Right renal pelvis (tissue), 4 donors: ENCODE results near the gene MCEE. TPM values are rescaled to one million over a fixed set of nuclear protein-coding genes. Genes with fewer than 3 reads are reported as not detected.
"Not testable (repeated sequence)": the region's sequence is repeated elsewhere in the genome, so short reads cannot be mapped to it uniquely, and the experiment has no call there.

Experiments used
- DNase-seq, 4 donors: peaks; one replicate each; pipeline ENCODE4 v3.0.0-alpha.2; 2013; ENCODE audit warnings: low read depth in 4 of 4, low spot score in 3 of 4, missing footprints in 1 of 4
- polyA plus RNA-seq, 4 donors: library from polyadenylated mRNA; unstranded; fragments of 120-200 nt; gene quantifications; one replicate each; pipeline ENCODE4 v1.2.1, GENCODE V29; 2013; ENCODE audit not compliant: insufficient read length in 4 of 4

Gene MCEE
- polyA plus RNA-seq, 4 donors = 21.8 to 23.6 (median 22.7) TPM

DNA sequence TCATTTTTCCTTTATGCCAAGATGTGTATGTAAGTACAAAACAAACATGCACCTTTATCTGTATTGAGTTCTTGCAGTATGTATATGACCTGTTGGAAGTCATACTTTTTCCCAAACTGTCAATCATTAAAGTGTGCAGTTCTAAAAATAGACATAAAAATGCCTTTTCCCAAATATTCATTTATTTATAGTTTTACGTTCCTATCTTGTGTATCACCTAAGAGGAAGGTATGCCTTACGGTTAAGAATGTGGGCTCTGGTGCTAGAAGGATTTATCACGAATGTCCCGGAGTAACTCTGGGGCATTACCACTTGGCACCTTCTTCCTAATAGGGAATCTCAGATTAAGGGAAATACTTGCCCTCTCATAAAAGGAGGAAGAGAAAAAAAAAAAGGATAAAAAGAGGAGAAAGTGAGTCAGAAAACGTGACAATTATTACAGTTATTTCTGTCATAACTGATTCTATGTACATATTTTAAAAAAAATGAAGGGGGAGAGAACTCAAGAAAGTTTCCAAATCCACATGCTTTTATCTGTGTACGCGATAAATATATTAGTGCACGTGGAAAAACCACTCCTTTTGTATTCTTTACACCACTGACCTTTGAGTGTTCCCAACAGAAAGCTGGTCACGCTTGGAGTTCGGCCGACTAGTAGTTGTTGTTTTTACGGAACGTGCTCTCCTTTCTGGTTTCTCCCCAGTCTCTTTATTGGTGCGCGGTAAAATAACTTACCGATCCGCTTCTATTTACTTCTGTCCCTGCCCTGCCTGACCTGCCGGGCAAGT, 721 bp downstream of the MCEE start:
- peak in 3 of 4 donors; percentile 2 to 31 (median 12) for DNase-seq

DNA sequence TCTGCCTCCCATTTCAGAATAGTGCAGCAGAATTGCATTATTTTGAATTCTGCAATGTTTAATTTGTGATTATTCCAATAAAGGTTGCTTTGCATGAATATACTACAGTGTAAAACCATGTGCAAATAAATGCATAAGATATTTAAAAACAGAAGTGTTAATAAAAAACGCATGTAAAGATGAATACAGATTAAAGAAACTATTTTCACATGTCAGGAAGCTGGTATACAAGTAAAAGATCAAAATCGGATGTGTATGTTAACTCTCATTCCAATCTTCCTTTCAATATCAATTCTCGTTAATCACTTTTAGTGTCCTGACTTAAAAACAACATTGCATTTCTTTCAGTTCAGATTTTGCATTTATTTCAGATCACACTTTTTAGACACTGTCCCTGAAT, 3.1 kb downstream of the MCEE start:
- DNase-seq = no peak

DNA sequence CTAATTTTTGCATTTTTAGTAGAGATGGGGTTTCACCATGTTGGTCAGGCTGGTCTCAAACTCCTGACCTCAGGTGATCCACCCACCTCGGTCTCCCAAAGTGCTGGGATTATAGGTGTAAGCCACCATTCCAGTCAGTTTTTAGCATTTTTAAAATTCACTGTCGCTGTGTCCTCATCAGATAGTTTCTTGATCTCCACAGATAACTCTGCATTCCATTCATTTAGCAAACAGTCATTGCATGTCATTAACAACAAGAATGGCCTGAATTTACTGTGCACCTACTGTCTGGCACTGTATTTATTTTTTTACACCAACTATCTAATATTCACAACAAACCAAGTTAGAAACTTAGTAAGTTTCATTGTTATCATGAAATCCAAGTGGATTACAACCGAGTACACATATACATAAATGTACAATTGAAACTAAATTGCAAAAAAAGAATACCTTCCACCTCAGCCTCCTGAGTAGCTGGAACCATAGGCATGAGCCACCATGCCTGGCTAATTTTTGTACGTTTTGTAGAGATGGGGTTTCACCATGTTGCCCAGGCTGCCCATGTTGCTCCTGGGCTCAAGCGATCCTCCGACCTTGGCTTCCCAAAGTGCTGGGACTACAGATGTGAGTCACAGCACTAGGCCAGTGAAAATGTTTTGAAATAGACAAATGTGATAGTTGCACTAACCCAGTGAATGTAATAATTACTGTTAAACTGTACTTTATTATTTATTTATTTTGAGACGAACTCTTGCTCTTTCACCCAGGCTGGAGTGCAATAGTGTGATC, 4.3 kb downstream of the MCEE start:
- DNase-seq = no peak

DNA sequence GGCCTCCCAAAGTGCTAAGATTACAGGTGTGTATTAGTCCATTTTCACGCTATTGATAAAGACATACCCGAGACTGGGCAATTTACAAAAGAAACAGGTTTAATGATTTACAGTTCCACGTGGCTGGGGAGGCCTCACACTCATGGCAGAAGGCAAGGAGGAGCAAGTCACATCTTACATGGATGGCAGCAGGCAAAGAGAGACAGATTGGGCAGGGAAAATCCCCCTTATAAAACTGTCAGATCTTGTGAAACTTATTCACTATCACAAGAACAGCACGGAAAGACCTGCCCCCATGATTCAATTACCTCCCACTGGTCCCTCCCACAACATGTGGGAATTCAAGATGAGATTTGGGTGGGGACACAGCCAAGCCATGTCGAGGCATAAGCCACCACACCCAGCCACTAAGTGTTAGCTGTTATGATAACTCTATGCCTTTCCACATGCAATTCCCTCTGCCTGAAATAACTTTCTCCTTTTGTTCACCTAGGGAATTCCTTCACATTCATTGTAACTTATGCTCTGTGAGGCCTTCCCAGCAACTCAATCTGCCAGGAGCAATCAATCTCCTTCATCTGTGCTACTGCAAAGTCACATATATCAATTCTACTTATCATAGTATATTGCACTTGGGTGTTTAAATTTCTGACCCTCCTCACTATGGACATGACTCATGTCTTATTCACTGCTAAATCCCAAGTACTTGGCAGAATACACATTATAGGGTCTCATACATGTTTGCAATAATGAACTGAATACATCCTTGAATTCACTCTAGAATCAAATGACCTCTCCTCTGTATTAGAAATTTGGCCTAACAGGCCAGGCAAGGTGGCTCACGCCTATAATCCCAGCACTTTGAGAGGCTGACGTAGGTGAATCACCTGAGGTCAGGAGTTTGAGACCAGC, 7.4 kb downstream of the MCEE start:
- DNase-seq = no peak

DNA sequence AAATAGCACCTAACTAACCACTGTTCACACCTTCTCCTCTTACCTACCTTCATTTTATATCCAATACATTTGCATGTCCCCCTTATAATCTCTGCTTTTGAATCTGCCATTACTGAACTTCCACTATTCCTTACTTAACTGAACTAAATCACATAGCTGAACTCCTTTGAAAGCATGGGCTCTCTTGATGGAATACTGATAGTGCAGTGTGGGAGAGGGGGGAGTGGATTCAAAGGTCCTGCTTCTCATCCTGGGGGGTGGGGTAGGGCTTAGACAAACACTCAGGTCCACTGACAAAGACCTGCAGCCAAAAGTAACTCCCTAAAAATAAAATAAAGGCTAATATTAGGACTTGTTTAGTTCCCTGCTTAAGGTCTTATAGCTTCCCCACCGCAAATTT, 8.6 kb downstream of the MCEE start:
- DNase-seq = no peak

DNA sequence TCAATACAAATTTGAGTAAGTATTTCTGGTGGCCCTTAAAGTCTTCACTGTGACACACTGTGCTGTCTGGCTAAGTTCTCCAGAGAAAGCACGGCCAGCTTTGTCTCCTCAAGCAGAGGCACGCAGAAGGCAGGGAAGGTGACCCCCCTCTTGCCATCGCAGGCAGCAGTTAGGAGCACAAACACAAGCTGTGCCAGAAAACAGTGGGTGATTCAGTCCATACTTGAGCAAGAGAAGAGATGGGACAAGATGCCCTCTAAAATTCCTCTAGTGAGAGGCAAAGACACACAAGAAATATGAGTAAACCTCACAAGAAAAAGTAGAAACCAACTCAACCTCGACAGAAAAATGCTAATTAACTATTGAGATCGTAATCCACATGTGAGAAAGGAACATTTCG, 9.8 kb downstream of the MCEE start:
- DNase-seq = no peak

DNA sequence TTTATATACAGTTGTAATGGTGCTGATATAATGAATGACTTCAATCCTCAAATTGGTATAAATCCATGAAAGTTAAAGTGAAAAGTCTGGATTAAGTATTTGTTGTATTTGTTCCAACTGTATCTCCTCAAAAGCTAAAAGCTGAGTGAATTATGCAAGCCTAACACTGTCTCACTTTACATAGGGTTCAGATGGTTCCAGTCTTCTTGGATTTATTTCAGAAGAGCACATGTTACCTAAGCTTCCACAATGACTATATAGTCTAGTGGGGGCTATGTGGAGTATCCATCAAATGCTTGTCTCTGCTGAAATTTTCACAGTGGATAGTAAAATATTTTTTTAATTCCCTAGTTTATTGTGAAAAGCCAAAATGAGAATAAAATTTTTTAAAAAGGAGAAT, 13.0 kb downstream of the MCEE start:
- no peak for DNase-seq

DNA sequence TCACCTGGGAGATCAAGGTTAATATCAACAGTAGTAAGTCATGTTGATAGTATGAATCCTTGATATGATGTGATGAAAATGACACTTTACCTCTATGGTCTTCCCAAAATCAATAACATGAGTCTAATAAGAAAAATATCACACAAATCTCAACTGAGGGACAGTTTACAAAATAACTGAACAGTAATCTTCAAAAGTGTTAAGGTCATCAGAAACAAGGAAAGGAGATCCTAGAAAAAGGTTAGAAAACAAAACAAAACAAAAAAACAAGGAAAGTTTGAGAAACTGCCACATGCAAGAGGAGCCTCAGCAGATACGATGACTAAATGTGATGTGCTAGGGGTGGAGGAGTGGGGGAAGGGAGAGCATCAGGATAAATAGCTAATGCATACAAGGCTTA, 16.2 kb downstream of the MCEE start:
- DNase-seq = no peak

DNA sequence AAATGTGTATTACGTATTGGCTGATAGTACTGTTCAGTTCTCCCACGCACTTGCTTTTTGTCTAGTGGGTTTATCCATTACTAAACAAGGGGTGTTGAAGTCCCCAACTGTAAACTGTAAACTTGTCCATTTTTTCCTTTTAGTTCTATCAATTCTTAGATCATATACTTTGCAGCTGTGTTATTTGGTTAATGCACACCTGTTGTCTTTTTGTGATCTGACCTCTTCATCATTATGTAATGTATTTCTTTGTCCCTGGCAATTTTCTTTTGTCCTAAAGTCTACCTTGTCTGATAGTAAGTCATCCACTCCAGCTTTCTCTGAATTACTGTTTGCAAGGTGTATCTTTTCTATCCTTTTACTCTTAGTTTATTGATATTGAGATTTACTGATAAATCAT, 21.9 kb downstream of the MCEE start:
- DNase-seq = no peak

DNA sequence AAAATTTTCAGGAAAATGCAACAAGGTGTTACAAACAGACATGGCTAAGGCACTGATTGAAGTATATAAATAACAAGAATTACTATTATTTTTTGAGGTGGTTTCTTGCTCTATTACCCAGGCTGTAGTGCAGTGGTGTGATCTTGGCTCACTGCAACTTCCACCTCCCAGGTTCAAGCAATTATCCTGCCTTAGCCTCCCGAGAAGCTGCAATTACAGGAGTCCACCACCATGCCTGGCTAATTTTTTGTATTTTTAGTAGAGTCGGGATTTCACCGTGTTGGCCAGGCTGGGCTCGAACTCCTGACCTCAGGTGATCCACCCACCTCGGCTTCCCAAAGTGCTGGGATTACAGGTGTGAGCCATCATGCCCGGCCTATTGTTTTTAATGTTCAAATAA, 23.6 kb downstream of the MCEE start:
- DNase-seq = not testable (repeated sequence)

DNA sequence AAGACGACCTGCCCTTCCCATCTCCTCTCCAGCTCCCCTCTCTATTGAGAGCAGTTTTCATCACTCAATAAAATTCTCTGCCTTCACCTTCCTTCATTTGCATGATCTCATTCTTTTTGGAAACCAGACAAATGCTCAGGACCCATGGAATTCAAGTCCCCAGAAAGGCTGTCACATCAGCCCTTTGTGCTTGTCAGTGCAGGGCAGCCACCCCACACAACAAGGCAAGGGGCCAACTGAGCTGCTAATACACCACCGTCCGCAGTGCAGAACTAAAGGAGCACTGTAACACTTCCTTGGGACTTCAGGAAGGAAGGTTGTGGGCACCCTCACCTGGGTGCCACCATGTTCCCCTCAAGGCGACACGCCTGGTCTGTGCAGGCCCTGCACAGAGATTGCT, 26.2 kb downstream of the MCEE start:
- DNase-seq = no peak

DNA sequence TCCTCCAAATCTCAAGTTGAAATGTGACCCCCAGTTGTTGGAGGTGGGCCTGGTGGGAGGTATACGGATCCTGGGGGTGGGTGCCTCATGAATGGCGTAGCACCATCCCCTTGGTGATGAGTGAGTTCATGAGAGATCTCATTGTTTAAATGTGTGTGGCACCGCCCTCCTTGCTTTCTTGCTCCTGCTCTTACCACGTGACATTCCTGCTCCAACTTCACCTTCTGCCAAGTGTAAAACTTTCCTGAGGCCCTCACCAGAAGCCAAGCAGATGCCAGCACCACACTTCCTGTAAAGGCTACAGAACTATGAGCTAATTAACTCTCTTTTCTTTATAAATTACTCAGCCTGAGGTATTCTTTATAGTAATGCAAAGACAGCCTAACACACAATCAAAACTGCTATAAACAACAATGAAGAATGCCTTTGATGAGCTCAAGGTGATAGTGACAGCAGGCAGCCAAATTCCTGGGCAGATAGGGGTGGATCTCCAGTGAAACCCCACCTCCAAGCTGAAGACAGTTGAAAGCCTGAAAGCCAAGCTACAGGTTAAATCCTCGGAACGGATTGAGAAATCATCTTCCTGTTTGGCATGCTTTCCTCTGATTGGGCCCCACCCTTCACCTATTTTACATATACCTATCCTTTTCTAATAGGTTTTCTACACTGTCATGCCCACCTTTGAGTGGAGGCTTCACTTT, 26.9 kb downstream of the MCEE start:
- no peak for DNase-seq

DNA sequence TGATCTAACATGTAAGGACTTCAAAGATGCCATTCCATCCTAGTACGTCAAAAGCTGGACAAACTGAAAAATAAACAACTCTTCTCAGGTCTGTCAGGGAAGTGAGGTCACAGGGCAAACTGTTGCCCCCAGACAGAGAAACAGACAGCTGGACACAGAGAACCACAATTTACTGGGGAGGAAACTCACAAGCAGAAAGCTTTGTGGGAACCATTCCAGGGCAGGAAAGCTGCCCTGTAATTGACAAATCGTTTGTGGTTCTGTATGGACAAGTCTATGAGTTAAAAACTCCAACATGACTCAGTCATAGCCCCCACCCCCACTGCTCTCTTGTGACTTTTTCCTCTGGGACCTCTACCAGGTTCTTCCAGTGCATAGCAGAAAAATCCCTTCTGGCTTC, 28.4 kb downstream of the MCEE start:
- no peak for DNase-seq

DNA sequence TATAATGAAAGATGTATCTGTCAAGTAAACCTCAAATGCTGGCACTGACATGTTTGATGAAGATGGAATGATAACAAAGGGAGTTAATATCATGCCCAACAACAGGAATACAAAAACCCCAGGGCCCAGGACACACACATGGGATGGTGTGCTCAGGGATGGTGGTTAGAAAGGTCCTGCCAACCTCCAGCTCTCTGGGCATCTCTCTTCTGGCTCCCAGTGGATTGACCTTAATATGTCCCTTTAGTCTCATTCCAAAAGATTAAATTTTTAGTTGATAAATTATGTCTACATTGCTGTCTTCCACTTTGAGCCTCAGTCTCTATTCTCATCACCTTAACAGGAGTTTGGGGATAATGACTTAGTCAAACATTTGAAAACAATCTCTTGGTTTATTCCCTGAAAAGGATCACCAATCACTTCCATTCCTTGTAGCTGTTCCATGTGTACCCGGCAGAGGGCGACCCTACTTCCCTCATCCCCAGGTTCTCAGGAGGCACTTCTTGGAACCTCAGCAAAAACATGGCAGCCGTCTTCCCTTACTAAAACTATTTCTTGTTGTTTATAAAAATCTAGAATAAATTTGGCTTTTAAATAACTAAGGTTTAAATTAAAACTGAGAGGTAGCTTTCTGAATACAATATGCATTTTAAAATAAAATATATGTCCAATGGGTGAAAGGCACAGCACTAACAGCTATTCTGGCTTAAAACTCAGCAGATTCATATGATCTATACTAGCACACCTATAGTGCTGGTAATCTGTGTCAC, 29.6 kb downstream of the MCEE start:
- DNase-seq = peak; percentile 4 to 15 (median 6)

DNA sequence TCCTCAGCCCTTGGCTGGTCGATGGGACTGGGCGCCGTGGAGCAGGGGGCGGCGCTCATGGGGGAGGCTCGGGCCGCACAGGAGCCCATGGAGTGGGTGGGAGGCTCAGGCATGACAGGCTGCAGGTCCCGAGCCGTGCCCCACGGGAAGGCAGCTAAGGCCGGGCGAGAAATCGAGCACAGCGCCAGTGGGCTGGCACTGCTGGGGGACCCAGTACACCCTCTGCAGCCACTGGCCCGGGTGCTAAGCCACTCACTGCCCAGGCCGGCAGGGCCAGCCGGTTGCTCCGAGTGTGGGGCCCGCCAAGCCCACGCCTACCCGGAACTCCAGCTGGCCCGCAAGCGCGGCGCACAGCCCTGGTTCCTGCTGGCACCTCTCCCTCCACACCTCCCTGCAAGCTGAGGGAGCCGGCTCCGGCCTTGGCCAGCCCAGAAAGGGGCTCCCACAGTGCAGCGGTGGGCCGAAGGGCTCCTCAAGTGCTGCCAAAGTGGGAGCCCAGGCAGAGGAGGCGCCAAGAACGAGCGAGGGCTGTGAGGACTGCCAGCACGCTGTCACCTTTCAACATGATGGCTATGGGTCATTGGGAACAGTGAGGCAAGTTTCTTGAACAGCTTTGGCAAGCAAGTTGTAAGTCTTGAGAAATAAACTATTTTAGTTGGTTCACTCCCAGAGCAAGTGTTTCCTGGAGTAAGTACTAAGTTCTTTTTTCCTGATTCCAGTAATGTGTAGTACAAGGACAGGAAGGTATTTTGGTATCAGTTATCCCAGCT, 37.4 kb downstream of the MCEE start:
- not testable (repeated sequence) for DNase-seq

DNA sequence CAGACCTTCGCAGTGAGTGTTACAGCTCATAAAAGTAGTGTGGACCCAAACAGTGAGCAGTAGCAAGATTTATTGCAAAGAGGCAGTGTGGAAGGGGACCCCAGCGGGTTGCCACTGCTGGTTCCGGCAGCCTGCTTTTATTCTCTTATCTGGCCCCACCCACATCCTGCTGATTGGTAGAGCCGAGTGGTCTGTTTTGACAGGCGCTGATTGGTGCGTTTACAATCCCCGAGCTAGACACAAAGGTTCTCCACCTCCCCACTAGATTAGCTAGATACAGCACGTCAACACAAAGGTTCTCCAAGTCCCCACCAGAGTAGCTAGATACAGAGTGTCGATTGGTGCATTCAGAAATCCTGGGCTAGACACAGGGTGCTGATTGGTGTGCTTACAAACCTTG, 38.2 kb downstream of the MCEE start:
- DNase-seq = not testable (repeated sequence)

DNA sequence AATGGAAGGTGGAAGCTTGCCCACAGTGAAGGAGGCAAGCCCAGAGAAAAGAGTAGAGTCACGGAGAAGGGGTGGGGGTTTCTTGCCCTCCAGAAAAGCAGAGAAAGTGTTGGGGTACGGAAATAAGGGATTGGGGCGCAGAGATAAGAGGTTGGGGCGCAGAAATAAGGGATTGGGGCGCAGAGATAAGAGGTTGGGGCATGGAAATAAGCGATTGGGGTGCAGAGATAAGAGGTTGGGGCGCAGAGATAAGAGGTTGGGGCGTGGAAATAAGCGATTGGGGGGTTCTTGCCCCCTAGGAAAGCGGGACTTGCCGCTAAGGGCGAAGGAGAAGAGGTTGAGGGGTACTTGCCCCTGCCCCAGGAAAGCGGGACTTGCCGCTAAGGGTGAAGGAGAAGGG, 40.6 kb downstream of the MCEE start:
- not testable (repeated sequence) for DNase-seq

DNA sequence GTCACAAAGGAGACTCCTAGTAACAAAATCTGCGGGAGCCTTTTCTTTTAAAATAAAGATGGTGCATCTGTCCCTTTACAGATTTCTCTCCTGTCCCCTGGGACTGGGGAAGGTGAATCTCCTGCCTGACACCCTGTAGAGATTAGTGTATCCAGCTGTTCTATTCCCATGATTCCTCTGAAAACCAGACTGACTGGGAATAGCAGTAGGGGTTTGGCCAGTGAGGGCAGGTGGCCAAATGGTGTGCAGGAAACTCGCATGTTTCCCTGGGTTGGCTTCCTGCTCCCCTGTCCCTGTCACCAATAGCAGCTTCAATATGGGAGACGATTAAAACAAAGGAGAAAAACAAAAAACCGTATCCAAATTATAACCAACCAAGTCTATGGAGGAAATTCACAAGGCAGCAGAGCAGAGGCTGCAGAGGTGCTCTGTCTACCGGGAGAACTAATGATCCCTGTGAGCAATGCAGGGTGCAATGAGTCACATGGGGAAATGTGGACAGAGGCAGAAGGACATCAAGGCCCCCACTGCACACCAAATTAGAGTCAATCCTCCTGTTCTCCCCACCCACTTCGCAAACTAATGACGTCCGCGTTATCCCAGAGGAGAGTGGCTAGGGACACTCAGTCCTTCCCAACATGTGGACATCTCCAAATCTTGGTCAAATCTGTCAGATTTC, 44.6 kb downstream of the MCEE start:
- not testable (repeated sequence) for DNase-seq
